ENCODE results near the gene PIF1. TPM values are rescaled to one million over a fixed set of nuclear protein-coding genes. Genes with fewer than 3 reads are reported as not detected.

The PIF1 gene
- total RNA-seq, 1 experiment from 2014 or later: 34.9 TPM

DNA sequence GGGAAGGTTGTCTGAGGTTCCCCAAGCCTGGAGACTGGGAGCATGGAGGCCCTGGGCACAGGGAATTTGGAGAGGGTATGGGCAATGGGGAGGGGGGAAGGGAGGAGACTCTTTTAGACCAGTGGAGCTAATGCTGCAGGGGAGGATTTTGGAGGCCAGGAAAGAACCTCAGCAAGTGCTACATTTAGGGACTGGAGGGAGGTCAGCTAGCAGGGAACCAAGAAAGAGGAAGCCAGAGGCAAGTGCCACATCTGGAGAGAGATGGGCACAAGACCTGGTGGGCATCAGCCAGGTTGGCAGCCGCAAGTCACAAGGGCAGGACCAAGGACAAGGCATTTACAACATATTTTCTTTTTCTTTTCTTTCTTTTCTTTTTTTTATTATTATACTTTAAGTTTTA is 37.0 kb upstream of the PIF1 start:
- no peaks in the 10 kb centered on the region for H3K9me2 ChIP-seq (ENCODE audit: insufficient read depth)
- no peaks in the 10 kb centered on the region for H3K4me1 ChIP-seq (ENCODE audit: control insufficient read depth in 1 of 2, insufficient read depth in 2 of 2, low read length in 2 of 2)
- ChIA-PET RAD21 (ENCODE audit: low non-redundant PET in 1 of 2, low total read pairs in 2 of 2, uncharacterized antibody in 2 of 2, unreplicated experiment in 2 of 2) (no interaction called here), POLR2A (no interaction called here), CTCF (no interaction called here)
- no peak overlapping the region for H3K4me2 ChIP-seq (ENCODE audit: low read length)
- no peak overlapping the region for H3K27ac ChIP-seq (ENCODE audit: low read depth, low read length)
- TF ChIP-seq POLR2A (IDR thresholded peaks at IDR 0.05; ENCODE audit: borderline replicate concordance, extremely low read depth, insufficient read depth, insufficient read length): no peak
- no peak for TF ChIP-seq RAD21 (IDR thresholded peaks at IDR 0.05; ENCODE audit: low read depth)
- no peak for TF ChIP-seq EZH2 (IDR thresholded peaks at IDR 0.05)
- no peak for TF ChIP-seq SIN3A (IDR thresholded peaks at IDR 0.05; ENCODE audit: low read depth)
- no peaks in the 10 kb centered on the region for H3K9me3 ChIP-seq (ENCODE audit: control insufficient read depth in 1 of 2, insufficient read depth in 1 of 2, low read depth in 1 of 2, low read length in 2 of 2)
- H3K79me2 ChIP-seq (ENCODE audit: insufficient read depth, low read length): no peaks in the 10 kb centered on the region
- H2AFZ ChIP-seq (ENCODE audit: low read depth, low read length, poor library complexity, severe bottlenecking): no peak overlapping the region
- H3K27me3 ChIP-seq (ENCODE audit: insufficient read depth, low read length): no peaks in the 10 kb centered on the region
- H3K4me3 ChIP-seq (replicated peaks in 1 of 2; ENCODE audit: low read depth in 1 of 2, low read length in 2 of 2): no peak overlapping the region
- no peaks in the 10 kb centered on the region for H4K20me1 ChIP-seq (ENCODE audit: insufficient read depth)
- DNase-seq (ENCODE audit: low read depth, low spot score) (no peak), ATAC-seq (no peak)
- no peak overlapping the region for H3K9ac ChIP-seq (ENCODE audit: low read length)
- BruUV-seq (replicated peaks): no TSS peak
- peaks cover 3 to 4% of the 10 kb centered on the region in 2 experiments; a peak in 2 of 4 replicates for H3K36me3 ChIP-seq (ENCODE audit: control insufficient read depth in 1 of 2, insufficient read depth in 2 of 2, low read length in 2 of 2)
- intact Hi-C loops (cut with micrococcal nuclease): no loop called here

DNA sequence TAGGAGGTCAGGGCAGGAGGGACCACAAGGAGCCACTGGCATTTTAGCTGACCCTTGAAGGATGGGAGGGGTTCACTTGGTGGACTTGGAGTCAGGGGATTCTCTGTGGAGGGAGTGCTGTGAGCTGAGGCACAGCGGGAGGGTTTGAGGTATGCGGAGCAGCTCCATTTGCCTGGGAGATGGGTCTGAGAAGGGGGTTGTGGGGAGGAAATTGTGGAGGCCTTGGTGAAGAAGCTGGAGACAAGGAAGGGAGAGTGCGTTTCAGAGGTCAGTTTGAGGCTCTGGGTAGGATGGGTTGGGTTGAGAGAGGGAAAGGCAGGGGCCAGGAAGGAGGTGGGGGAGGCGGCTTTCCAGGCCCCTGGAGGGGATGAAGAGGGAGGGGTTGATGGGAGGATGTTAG is 36.5 kb upstream of the PIF1 start:
- POLR2A ChIA-PET: no interaction called here

More for the DNA sequence above, 36.5 kb upstream of the PIF1 start:
- Histone ChIP-seq H3K9me3 (ENCODE audit: control insufficient read depth in 1 of 2, insufficient read depth in 1 of 2, low read depth in 1 of 2, low read length in 2 of 2) (no peaks in the 10 kb centered on the region), H3K4me3 (replicated peaks in 1 of 2; ENCODE audit: low read depth in 1 of 2, low read length in 2 of 2) (no peak overlapping the region), H3K36me3 (ENCODE audit: control insufficient read depth in 1 of 2, insufficient read depth in 2 of 2, low read length in 2 of 2) (peaks cover 3 to 4% of the 10 kb centered on the region in 2 experiments; a peak in 2 of 4 replicates), H4K20me1 (ENCODE audit: insufficient read depth) (no peaks in the 10 kb centered on the region), H3K4me1 (ENCODE audit: control insufficient read depth in 1 of 2, insufficient read depth in 2 of 2, low read length in 2 of 2) (peaks cover 0 to 4% of the 10 kb centered on the region in 2 experiments; a peak in 1 of 4 replicates), H3K9ac (ENCODE audit: low read length) (no peak overlapping the region), H3K27me3 (ENCODE audit: insufficient read depth, low read length) (no peaks in the 10 kb centered on the region), H3K27ac (ENCODE audit: low read depth, low read length) (no peak overlapping the region), H3K4me2 (ENCODE audit: low read length) (no peak overlapping the region), H3K79me2 (ENCODE audit: insufficient read depth, low read length) (no peaks in the 10 kb centered on the region), H3K9me2 (ENCODE audit: insufficient read depth) (no peaks in the 10 kb centered on the region), H2AFZ (ENCODE audit: low read depth, low read length, poor library complexity, severe bottlenecking) (no peak overlapping the region)
- no peak for TF ChIP-seq ELF1 (IDR thresholded peaks at IDR 0.05; ENCODE audit: borderline replicate concordance, low read depth)
- TF ChIP-seq, protein P1, sequence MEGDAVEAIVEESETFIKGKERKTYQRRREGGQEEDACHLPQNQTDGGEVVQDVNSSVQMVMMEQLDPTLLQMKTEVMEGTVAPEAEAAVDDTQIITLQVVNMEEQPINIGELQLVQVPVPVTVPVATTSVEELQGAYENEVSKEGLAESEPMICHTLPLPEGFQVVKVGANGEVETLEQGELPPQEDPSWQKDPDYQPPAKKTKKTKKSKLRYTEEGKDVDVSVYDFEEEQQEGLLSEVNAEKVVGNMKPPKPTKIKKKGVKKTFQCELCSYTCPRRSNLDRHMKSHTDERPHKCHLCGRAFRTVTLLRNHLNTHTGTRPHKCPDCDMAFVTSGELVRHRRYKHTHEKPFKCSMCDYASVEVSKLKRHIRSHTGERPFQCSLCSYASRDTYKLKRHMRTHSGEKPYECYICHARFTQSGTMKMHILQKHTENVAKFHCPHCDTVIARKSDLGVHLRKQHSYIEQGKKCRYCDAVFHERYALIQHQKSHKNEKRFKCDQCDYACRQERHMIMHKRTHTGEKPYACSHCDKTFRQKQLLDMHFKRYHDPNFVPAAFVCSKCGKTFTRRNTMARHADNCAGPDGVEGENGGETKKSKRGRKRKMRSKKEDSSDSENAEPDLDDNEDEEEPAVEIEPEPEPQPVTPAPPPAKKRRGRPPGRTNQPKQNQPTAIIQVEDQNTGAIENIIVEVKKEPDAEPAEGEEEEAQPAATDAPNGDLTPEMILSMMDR (IDR thresholded peaks at IDR 0.05 in 2 of 3, conservative IDR thresholded peaks at IDR 0.05 in 1 of 3; ENCODE audit: borderline replicate concordance in 1 of 3, insufficient read depth in 1 of 3, low read depth in 2 of 3, low read length in 2 of 3): no peak
- TF ChIP-seq, protein P2, sequence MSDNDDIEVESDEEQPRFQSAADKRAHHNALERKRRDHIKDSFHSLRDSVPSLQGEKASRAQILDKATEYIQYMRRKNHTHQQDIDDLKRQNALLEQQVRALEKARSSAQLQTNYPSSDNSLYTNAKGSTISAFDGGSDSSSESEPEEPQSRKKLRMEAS (IDR thresholded peaks at IDR 0.05): no peak
- TF ChIP-seq EGR1 (IDR thresholded peaks at IDR 0.05; ENCODE audit: low read depth): no peak
- TF ChIP-seq, protein P3, sequence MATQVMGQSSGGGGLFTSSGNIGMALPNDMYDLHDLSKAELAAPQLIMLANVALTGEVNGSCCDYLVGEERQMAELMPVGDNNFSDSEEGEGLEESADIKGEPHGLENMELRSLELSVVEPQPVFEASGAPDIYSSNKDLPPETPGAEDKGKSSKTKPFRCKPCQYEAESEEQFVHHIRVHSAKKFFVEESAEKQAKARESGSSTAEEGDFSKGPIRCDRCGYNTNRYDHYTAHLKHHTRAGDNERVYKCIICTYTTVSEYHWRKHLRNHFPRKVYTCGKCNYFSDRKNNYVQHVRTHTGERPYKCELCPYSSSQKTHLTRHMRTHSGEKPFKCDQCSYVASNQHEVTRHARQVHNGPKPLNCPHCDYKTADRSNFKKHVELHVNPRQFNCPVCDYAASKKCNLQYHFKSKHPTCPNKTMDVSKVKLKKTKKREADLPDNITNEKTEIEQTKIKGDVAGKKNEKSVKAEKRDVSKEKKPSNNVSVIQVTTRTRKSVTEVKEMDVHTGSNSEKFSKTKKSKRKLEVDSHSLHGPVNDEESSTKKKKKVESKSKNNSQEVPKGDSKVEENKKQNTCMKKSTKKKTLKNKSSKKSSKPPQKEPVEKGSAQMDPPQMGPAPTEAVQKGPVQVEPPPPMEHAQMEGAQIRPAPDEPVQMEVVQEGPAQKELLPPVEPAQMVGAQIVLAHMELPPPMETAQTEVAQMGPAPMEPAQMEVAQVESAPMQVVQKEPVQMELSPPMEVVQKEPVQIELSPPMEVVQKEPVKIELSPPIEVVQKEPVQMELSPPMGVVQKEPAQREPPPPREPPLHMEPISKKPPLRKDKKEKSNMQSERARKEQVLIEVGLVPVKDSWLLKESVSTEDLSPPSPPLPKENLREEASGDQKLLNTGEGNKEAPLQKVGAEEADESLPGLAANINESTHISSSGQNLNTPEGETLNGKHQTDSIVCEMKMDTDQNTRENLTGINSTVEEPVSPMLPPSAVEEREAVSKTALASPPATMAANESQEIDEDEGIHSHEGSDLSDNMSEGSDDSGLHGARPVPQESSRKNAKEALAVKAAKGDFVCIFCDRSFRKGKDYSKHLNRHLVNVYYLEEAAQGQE (IDR thresholded peaks at IDR 0.05; ENCODE audit: low read depth): no peak
- TF ChIP-seq, protein P4, sequence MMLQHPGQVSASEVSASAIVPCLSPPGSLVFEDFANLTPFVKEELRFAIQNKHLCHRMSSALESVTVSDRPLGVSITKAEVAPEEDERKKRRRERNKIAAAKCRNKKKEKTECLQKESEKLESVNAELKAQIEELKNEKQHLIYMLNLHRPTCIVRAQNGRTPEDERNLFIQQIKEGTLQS (IDR thresholded peaks at IDR 0.05): no peak
- no peak for TF ChIP-seq POLR2AphosphoS5 (IDR thresholded peaks at IDR 0.05; ENCODE audit: low read depth, low read length)
- no peak for TF ChIP-seq SRF (IDR thresholded peaks at IDR 0.05; ENCODE audit: low read depth)
- TF ChIP-seq EZH2phosphoT487 (IDR thresholded peaks at IDR 0.05; ENCODE audit: borderline replicate concordance): no peak
- TF ChIP-seq YY1 (IDR thresholded peaks at IDR 0.05; ENCODE audit: extremely low read depth, insufficient replicate concordance, low read depth, low read length): no peak
- TF ChIP-seq SP1 (IDR thresholded peaks at IDR 0.05; ENCODE audit: low read depth): no peak
- TF ChIP-seq ZNF274 (IDR thresholded peaks at IDR 0.05; ENCODE audit: low read depth, low read length): no peak
- no peak for TF ChIP-seq CBX3 (IDR thresholded peaks at IDR 0.05; ENCODE audit: low read depth)
- no peak for TF ChIP-seq RAD21 (IDR thresholded peaks at IDR 0.05; ENCODE audit: low read depth)
- ChIA-PET CTCF (no interaction called here), RAD21 (ENCODE audit: low non-redundant PET in 1 of 2, low total read pairs in 2 of 2, uncharacterized antibody in 2 of 2, unreplicated experiment in 2 of 2) (no interaction called here)
- ATAC-seq (no peak), DNase-seq (ENCODE audit: low read depth, low spot score) (no peak)
- BruUV-seq (replicated peaks): no TSS peak
- intact Hi-C loops (cut with micrococcal nuclease): no loop called here

Data from HCT116 (cell line).